GM12878 (cell line): ENCODE results near the gene ZNF691. TPM values are rescaled to one million over a fixed set of nuclear protein-coding genes. Genes with fewer than 3 reads are reported as not detected.

Experiments
- ATAC-seq: fragments of 200-7000 bp; cut with Tn5 transposase; 3 replicates; pipeline ENCODE4 v1.9.1; 2020; ENCODE audit warnings: mild to moderate bottlenecking, moderate library complexity
- BruUV-seq: library from RNA; stranded (reverse); fragments of 400-500 nt; replicated peaks from 2 replicates; lab custom pipeline; 2021; lab: Mats Ljungman, UMichigan
- CTCF ChIA-PET: fragments of 300-600 bp; sonication (Branson Sonifier 250); formaldehyde crosslinking; extraction: SDS; loops from one replicate; lab custom pipeline; 2021; ENCODE audit warnings: inconsistent platforms; lab: Yijun Ruan, JAX
- POLR2A ChIA-PET: fragments of 350-600 bp; formaldehyde crosslinking; extraction: SDS; loops from one replicate; lab custom pipeline; 2021; ENCODE audit warnings: inconsistent platforms; lab: Charles Lee
- RAD21 ChIA-PET: fragments of 300-600 bp; sonication (Branson Sonifier 250); formaldehyde crosslinking; loops from one replicate; lab custom pipeline; 2023; ENCODE audit warnings: antibody characterized with exemption; ENCODE audit not compliant: unreplicated experiment; lab: Charles Lee
- SMC1A ChIA-PET: fragments of 300-600 bp; sonication (Branson Sonifier 250); formaldehyde crosslinking; loops from one replicate; lab custom pipeline; 2023; ENCODE audit not compliant: unreplicated experiment, uncharacterized antibody; lab: Charles Lee
- DNase-seq: peaks from one replicate; pipeline ENCODE4 v3.0.0-alpha.2; 2011; ENCODE audit warnings: low read depth, low spot score
- FAIRE-seq: peaks from 3 replicates; lab custom pipeline; 2011; peaks lifted over from hg19 to GRCh38; lab: Jason Lieb, UNC
- H2AFZ ChIP-seq: 2 replicates; pipeline ENCODE4 v1.6.0; 2011; ENCODE audit warnings: low read depth, low read length, control low read depth; ENCODE audit not compliant: control insufficient read depth
- H3K27ac ChIP-seq: 2 replicates; pipeline ENCODE4 v1.5.1; 2011; ENCODE audit warnings: control low read depth; ENCODE audit not compliant: control insufficient read depth, insufficient read depth
- H3K27me3 ChIP-seq, 2 experiments: replicated peaks in 1 of 2; 2 replicates each; pipeline versions ENCODE4 v1.6.0 to v1.6.1; 2011; ENCODE audit warnings: low read length in 1 of 2; ENCODE audit not compliant: control insufficient read depth in 2 of 2, insufficient read depth in 2 of 2
- H3K36me3 ChIP-seq, 2 experiments: 2 replicates each; pipeline ENCODE4 v1.5.1; 2011; ENCODE audit warnings: low read length in 1 of 2; ENCODE audit not compliant: control insufficient read depth in 2 of 2, insufficient read depth in 2 of 2
- H3K4me1 ChIP-seq: 2 replicates; pipeline ENCODE4 v1.6.1; 2011; ENCODE audit warnings: mild to moderate bottlenecking, low read length, moderate library complexity, mixed read lengths; ENCODE audit not compliant: control insufficient read depth, insufficient read depth
- H3K4me2 ChIP-seq: 2 replicates; pipeline ENCODE4 v1.6.0; 2011; ENCODE audit warnings: control low read depth; ENCODE audit not compliant: control insufficient read depth, insufficient read depth
- H3K4me3 ChIP-seq: fragments of 200-600 bp; sonication (generic); 2 replicates; pipeline ENCODE4 v1.5.1; 2016
- H3K79me2 ChIP-seq: 2 replicates; pipeline ENCODE4 v1.6.0; 2011; ENCODE audit warnings: low read length; ENCODE audit not compliant: control insufficient read depth, insufficient read depth
- H3K9ac ChIP-seq: 2 replicates; pipeline ENCODE4 v1.8.0; 2011; ENCODE audit warnings: low read length, control low read depth, mixed read lengths; ENCODE audit not compliant: control insufficient read depth, insufficient read depth
- H3K9me3 ChIP-seq: replicated peaks from 3 replicates; pipeline ENCODE4 v1.5.1; 2011; ENCODE audit warnings: mild to moderate bottlenecking, low read length; ENCODE audit not compliant: control insufficient read depth, insufficient read depth
- H4K20me1 ChIP-seq: 2 replicates; pipeline ENCODE4 v1.6.0; 2011; ENCODE audit not compliant: control insufficient read depth, insufficient read depth
- ATF3 ChIP-seq: IDR thresholded peaks from 2 replicates; pipeline ENCODE4 v1.6.1; 2011; ENCODE audit warnings: low read depth, mild to moderate bottlenecking, low read length, moderate library complexity, borderline replicate concordance; ENCODE audit errors: extremely low read depth
- E2F8 ChIP-seq: fragments of 450-650 bp; IDR thresholded peaks from 2 replicates; pipeline ENCODE4 v1.6.1; 2018; ENCODE audit warnings: mild to moderate bottlenecking, low read depth, moderate library complexity; ENCODE audit not compliant: partially characterized antibody
- HDGF ChIP-seq: fragments of 450-650 bp; IDR thresholded peaks from 2 replicates; pipeline ENCODE4 v1.6.1; 2016; ENCODE audit warnings: antibody characterized with exemption
- NFXL1 ChIP-seq: fragments of 450-650 bp; IDR thresholded peaks from 2 replicates; pipeline ENCODE4 v1.6.1; 2017; ENCODE audit warnings: antibody characterized with exemption, mild to moderate bottlenecking, borderline replicate concordance
- ZNF207 ChIP-seq: fragments of 450-650 bp; IDR thresholded peaks from 2 replicates; pipeline ENCODE4 v1.6.1; 2014; ENCODE audit warnings: antibody characterized with exemption, mild to moderate bottlenecking, borderline replicate concordance
- ZNF274 ChIP-seq: IDR thresholded peaks from one replicate; pipeline ENCODE4 v1.8.0; 2011; ENCODE audit not compliant: insufficient read length, insufficient read depth
- WGBS: methylation state at CpG from one replicate; pipeline ENCODE4 v1.1.6; 2016; ENCODE audit warnings: low lambda C conversion rate; ENCODE audit not compliant: insufficient replicate concordance, insufficient coverage; ENCODE audit errors: missing lambda C conversion rate; 5-methylcytosine and 5-hydroxymethylcytosine counted together
- in situ Hi-C: fragments of 300-500 bp; cut with MboI; formaldehyde crosslinking; loops from 9 replicates; pipeline ENCODE4 v1.14.3; 2018; ENCODE audit warnings: mixed read lengths
- intact Hi-C: fragments of 100-400 bp; cut with micrococcal nuclease; formaldehyde crosslinking; loops from one replicate; pipeline ENCODE4 v1.14.2; 2022; ENCODE audit not compliant: unreplicated experiment
- polyA plus RNA-seq, 11 experiments: library from polyadenylated mRNA; depleted of rRNA in 4 of 11; unstranded in 6 of 11; stranded (reverse) in 5 of 11; fragments of >200 nt; fragmentation: Nextera tagmentation in 4 of 11; fragmentation: Illumina TruSeq in 1 of 11; extraction: Ambion mirVana in 4 of 11; extraction: Trizol in 1 of 11; gene quantifications; 1 replicate in 1 of 11; 2 replicates in 10 of 11; pipeline versions ENCODE4 v1.2.1 to v1.2.3, GENCODE V29; 2011 to 2016; ENCODE audit warnings: inconsistent platforms in 2 of 11, missing spikeins in 2 of 11, low read depth in 1 of 11
- total RNA-seq, 4 experiments: library from RNA; depleted of rRNA in 3 of 4; stranded (reverse); fragments of >200 nt in 3 of 4; fragmentation: Illumina TruSeq in 1 of 4; extraction: Trizol in 1 of 4; gene quantifications; 2 replicates each; pipeline versions ENCODE4 v1.2.1 to v1.2.3, GENCODE V29; 2013 to 2021

Gene ZNF691
- total and polyA plus RNA-seq, 10 of the 15 experiments (the other 5 are each of a cell fraction or from before 2014, with no cell fraction given) = 8.5 to 16.2 (median 12.2) TPM

- no peak overlapping the region for H3K4me2 ChIP-seq
- POLR2A ChIA-PET = no interaction called here
- no TSS peak for BruUV-seq
- SMC1A ChIA-PET = interaction anchor here (0.6 to 0.7 kb wide), 3 partner anchors 216 to 506 kb away, joined by 3 read pairs; no protein-coding TSS in a partner anchor
- no peaks in the 10 kb centered on the region for H3K4me1 ChIP-seq
- peaks cover 0 to 2% of the 10 kb centered on the region in 2 experiments; a peak in 3 of 4 replicates for H3K27me3 ChIP-seq
- no peaks in the 10 kb centered on the region for H4K20me1 ChIP-seq
- DNase-seq = no peak
- H3K79me2 ChIP-seq = no peaks in the 10 kb centered on the region
- intact Hi-C loops (no loop called here), in situ Hi-C loops (no loop called here)
- H2AFZ ChIP-seq = no peak overlapping the region
- H3K9ac ChIP-seq = no peak overlapping the region
- no peak for FAIRE-seq
- CTCF ChIA-PET = no interaction called here
- no peak for TF ChIP-seq NFXL1
- no peak for TF ChIP-seq ATF3
- TF ChIP-seq HDGF = no peak
- no peak for TF ChIP-seq ZNF274
- no peak for TF ChIP-seq E2F8
- TF ChIP-seq ZNF207 = no peak
- RAD21 ChIA-PET = no interaction called here
- H3K4me3 ChIP-seq = no peak overlapping the region
- no peaks in the 10 kb centered on the region for H3K36me3 ChIP-seq
- WGBS = 13% methylated on average over 2 of the region's 2 CpGs
- no peak overlapping the region for H3K27ac ChIP-seq
- H3K9me3 ChIP-seq = peaks cover 2% of the 10 kb centered on the region; the same call in 2 of the 3 replicates
- ATAC-seq = no peak
Observed at GRCh38 chr1:42877380-42877779, 31.0 kb downstream of the ZNF691 start.
